Hepatocyte (in vitro differentiated cells): Measurements from ENCODE around the gene LRRC1.

Experiments
- CTCF ChIP-seq: fragments of 200-600 bp; sonication (generic); IDR thresholded peaks from 2 replicates; pipeline ENCODE4 v1.5.1; 2016; ENCODE audit warnings: antibody characterized with exemption, mild to moderate bottlenecking; ENCODE audit not compliant: poor library complexity
- EZH2phosphoT487 ChIP-seq: fragments of 200-600 bp; sonication (generic); IDR thresholded peaks from one replicate; pipeline ENCODE4 v1.6.1; 2018; ENCODE audit warnings: antibody characterized with exemption, mild to moderate bottlenecking, low read depth, moderate library complexity; ENCODE audit not compliant: unreplicated experiment, severe bottlenecking

DNA sequence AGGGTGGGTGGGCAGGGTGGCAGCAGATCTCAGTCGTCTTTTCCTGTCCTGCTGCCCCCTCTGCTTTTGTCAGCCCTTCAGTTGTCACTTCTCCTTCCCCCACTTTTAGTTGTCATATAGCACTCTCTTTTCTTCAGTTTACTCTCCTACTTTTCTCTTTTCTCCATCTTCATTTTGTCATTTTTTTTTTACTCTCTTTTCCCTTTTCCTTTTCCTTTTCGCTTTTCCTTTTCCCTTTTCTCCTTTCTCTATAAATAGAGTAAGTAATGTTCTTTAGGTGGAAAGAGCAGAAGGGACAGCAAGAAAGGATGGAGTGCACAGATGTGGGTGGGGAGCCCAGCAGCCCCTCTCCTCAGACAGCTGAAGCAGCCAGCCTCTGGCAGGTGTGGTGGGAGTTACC is 108.6 kb downstream of the LRRC1 start:
- TF ChIP-seq CTCF (no peak), EZH2phosphoT487 (no peak)
